IPS-11a (cell line): ENCODE results near the gene BRCA2.

Experiments
- H3K4me3 ChIP-seq: one replicate; pipeline ENCODE4 v1.5.1; 2013; ENCODE audit warnings: low read depth, low read length, control low read depth

Gene BRCA2

GRCh38 chr13:32428581-32429432 is 113.5 kb downstream of the BRCA2 start:
- H3K4me3 ChIP-seq: peak overlapping the region; percentile 67

GRCh38 chr13:32429433-32429909 is 114.2 kb downstream of the BRCA2 start:
- H3K4me3 ChIP-seq: no peak overlapping the region

- no peak overlapping the region for H3K4me3 ChIP-seq
These were observed 114.9 kb downstream of the BRCA2 start for GRCh38 chr13:32430018-32430747.

- H3K4me3 ChIP-seq: no peak overlapping the region
These were observed 116.1 kb downstream of the BRCA2 start for GRCh38 chr13:32431361-32431760.

- H3K4me3 ChIP-seq: no peak overlapping the region
These were observed 117.5 kb downstream of the BRCA2 start for GRCh38 chr13:32432856-32433255.

GRCh38 chr13:32438871-32439270 is 123.6 kb downstream of the BRCA2 start:
- no peak overlapping the region for H3K4me3 ChIP-seq

- no peak overlapping the region for H3K4me3 ChIP-seq
These were observed 127.8 kb downstream of the BRCA2 start for GRCh38 chr13:32443111-32443510.

- H3K4me3 ChIP-seq: no peak overlapping the region
These were observed 130.2 kb downstream of the BRCA2 start for GRCh38 chr13:32445461-32445860.

GRCh38 chr13:32446220-32446619 is 130.9 kb downstream of the BRCA2 start:
- no peak overlapping the region for H3K4me3 ChIP-seq

- no peak overlapping the region for H3K4me3 ChIP-seq
These were observed 131.6 kb downstream of the BRCA2 start for GRCh38 chr13:32446773-32447465.

- H3K4me3 ChIP-seq: no peak overlapping the region
These were observed 132.8 kb downstream of the BRCA2 start for GRCh38 chr13:32447894-32448623.

GRCh38 chr13:32448972-32449371 is 133.7 kb downstream of the BRCA2 start:
- H3K4me3 ChIP-seq: no peak overlapping the region
